HEK293 (cell line): ENCODE data around the gene PTPN20.

Experiments
- CTCF ChIA-PET: fragments of 350-600 bp; formaldehyde crosslinking; extraction: SDS; loops from one replicate; lab custom pipeline; 2021; ENCODE audit warnings: antibody characterized with exemption; lab: Yijun Ruan, JAX
- POLR2A ChIA-PET: fragments of 300-600 bp; formaldehyde crosslinking; extraction: SDS; loops from one replicate; lab custom pipeline; 2020; ENCODE audit warnings: antibody characterized with exemption, inconsistent platforms; lab: Yijun Ruan, JAX
- H3K27ac ChIP-seq: fragments of 200-500 bp; sonication (Bioruptor generic); 2 replicates; pipeline ENCODE4 v1.5.1; 2014; ENCODE audit warnings: low read depth, low read length, control low read depth, inconsistent platforms; ENCODE audit errors: extremely low read depth
- H3K36me3 ChIP-seq, 2 experiments: fragments of 200-500 bp in 1 of 2; sonication (Bioruptor generic) in 1 of 2; 1 replicate in 1 of 2; 2 replicates in 1 of 2; pipeline ENCODE4 v1.5.1; 2014 to 2017; ENCODE audit warnings: inconsistent platforms in 2 of 2, low read length in 2 of 2; ENCODE audit not compliant: control insufficient read depth in 2 of 2, insufficient read depth in 1 of 2
- H3K4me1 ChIP-seq: fragments of 200-500 bp; sonication (Bioruptor generic); 2 replicates; pipeline ENCODE4 v1.5.1; 2014; ENCODE audit warnings: mild to moderate bottlenecking, low read length, inconsistent platforms; ENCODE audit not compliant: control insufficient read depth, insufficient read depth
- H3K4me3 ChIP-seq: 2 replicates; pipeline ENCODE4 v1.5.1; 2011; ENCODE audit warnings: low read depth, mild to moderate bottlenecking, control low read depth, low read length, moderate library complexity
- H3K9me3 ChIP-seq: fragments of 200-500 bp; sonication (Bioruptor generic); 2 replicates; pipeline ENCODE4 v1.5.1; 2014; ENCODE audit warnings: low read depth, low read length, inconsistent platforms; ENCODE audit not compliant: control insufficient read depth, insufficient read depth
- BCL11A ChIP-seq: fragments of 450-650 bp; formaldehyde crosslinking; IDR thresholded peaks from 2 replicates; pipeline ENCODE4 v1.5.1; 2016; ENCODE audit warnings: low read depth, missing biosample characterization, missing genetic modification characterization
- GFI1B ChIP-seq: fragments of 450-650 bp; formaldehyde crosslinking; IDR thresholded peaks from 2 replicates; pipeline ENCODE4 v1.5.1; 2016; ENCODE audit warnings: missing biosample characterization, missing genetic modification characterization
- GLIS2 ChIP-seq: fragments of 450-650 bp; formaldehyde crosslinking; IDR thresholded peaks from 2 replicates; pipeline ENCODE4 v1.5.1; 2016; ENCODE audit warnings: missing biosample characterization, missing genetic modification characterization
- MZF1 ChIP-seq: fragments of 450-650 bp; formaldehyde crosslinking; IDR thresholded peaks from 2 replicates; pipeline ENCODE4 v1.5.1; 2017; ENCODE audit warnings: missing biosample characterization, missing genetic modification characterization, borderline replicate concordance
- REST ChIP-seq: fragments of 450-650 bp; formaldehyde crosslinking; IDR thresholded peaks from 2 replicates; pipeline ENCODE4 v1.5.1; 2016; ENCODE audit warnings: missing biosample characterization, missing genetic modification characterization
- SCRT1 ChIP-seq: fragments of 450-650 bp; formaldehyde crosslinking; IDR thresholded peaks from 2 replicates; pipeline ENCODE4 v1.5.1; 2016; ENCODE audit warnings: missing biosample characterization, missing genetic modification characterization, borderline replicate concordance
- TCF7L2 ChIP-seq: IDR thresholded peaks from 2 replicates; pipeline ENCODE4 v1.6.1; 2011; ENCODE audit warnings: low read depth, mild to moderate bottlenecking, inconsistent platforms, low read length, moderate library complexity, borderline replicate concordance
- ZNF112 ChIP-seq: fragments of 450-650 bp; formaldehyde crosslinking; IDR thresholded peaks from 2 replicates; pipeline ENCODE4 v1.5.0; 2017; ENCODE audit warnings: missing biosample characterization, missing genetic modification characterization
- ZNF148 ChIP-seq: fragments of 450-650 bp; formaldehyde crosslinking; IDR thresholded peaks from 2 replicates; pipeline ENCODE4 v1.5.0; 2017; ENCODE audit warnings: missing biosample characterization, missing genetic modification characterization, borderline replicate concordance
- ZNF184 ChIP-seq: fragments of 450-650 bp; IDR thresholded peaks from 2 replicates; pipeline ENCODE4 v1.5.1; 2018; ENCODE audit warnings: missing biosample characterization, mild to moderate bottlenecking, missing genetic modification characterization
- ZNF248 ChIP-seq: fragments of 450-650 bp; formaldehyde crosslinking; IDR thresholded peaks from 2 replicates; pipeline ENCODE4 v1.5.1; 2017; ENCODE audit warnings: missing biosample characterization, missing genetic modification characterization
- ZNF280D ChIP-seq: fragments of 450-650 bp; formaldehyde crosslinking; IDR thresholded peaks from 2 replicates; pipeline ENCODE4 v1.5.1; 2016; ENCODE audit warnings: missing biosample characterization, missing genetic modification characterization
- ZNF324 ChIP-seq: fragments of 450-650 bp; formaldehyde crosslinking; IDR thresholded peaks from 2 replicates; pipeline ENCODE4 v1.5.1; 2016; ENCODE audit warnings: missing biosample characterization, missing genetic modification characterization
- ZNF404 ChIP-seq: fragments of 450-650 bp; formaldehyde crosslinking; IDR thresholded peaks from 2 replicates; pipeline ENCODE4 v1.5.1; 2017; ENCODE audit warnings: missing biosample characterization, missing genetic modification characterization
- ZNF514 ChIP-seq: fragments of 450-650 bp; formaldehyde crosslinking; IDR thresholded peaks from 2 replicates; pipeline ENCODE4 v1.5.1; 2016; ENCODE audit warnings: missing biosample characterization, missing genetic modification characterization
- ZNF521 ChIP-seq: fragments of 450-650 bp; formaldehyde crosslinking; IDR thresholded peaks from 2 replicates; pipeline ENCODE4 v1.5.1; 2017; ENCODE audit warnings: missing biosample characterization, mild to moderate bottlenecking, missing genetic modification characterization
- ZNF529 ChIP-seq: fragments of 450-650 bp; formaldehyde crosslinking; IDR thresholded peaks from 2 replicates; pipeline ENCODE4 v1.5.1; 2017; ENCODE audit warnings: missing genetic modification characterization, missing biosample characterization; ENCODE audit not compliant: insufficient replicate concordance
- ZNF549 ChIP-seq: fragments of 450-650 bp; IDR thresholded peaks from 2 replicates; pipeline ENCODE4 v1.5.1; 2018; ENCODE audit warnings: missing biosample characterization, missing genetic modification characterization, mild to moderate bottlenecking, inconsistent platforms, moderate library complexity
- ZNF555 ChIP-seq: fragments of 450-650 bp; formaldehyde crosslinking; conservative IDR thresholded peaks from 2 replicates; pipeline ENCODE4 v1.5.1; 2017; ENCODE audit warnings: missing biosample characterization, mild to moderate bottlenecking, missing genetic modification characterization, inconsistent platforms
- ZNF561 ChIP-seq: fragments of 450-650 bp; IDR thresholded peaks from 2 replicates; pipeline ENCODE4 v1.5.1; 2018; ENCODE audit warnings: missing biosample characterization, missing genetic modification characterization, borderline replicate concordance
- ZNF571 ChIP-seq: fragments of 450-650 bp; formaldehyde crosslinking; IDR thresholded peaks from 2 replicates; pipeline ENCODE4 v1.5.0; 2017; ENCODE audit warnings: missing biosample characterization, missing genetic modification characterization
- ZNF791 ChIP-seq: fragments of 450-650 bp; formaldehyde crosslinking; IDR thresholded peaks from 2 replicates; pipeline ENCODE4 v1.5.1; 2016; ENCODE audit warnings: missing biosample characterization, missing genetic modification characterization

PTPN20 gene

GRCh38 chr10:46995234-46995633, 84.0 kb downstream of the PTPN20 start (continued):
- TF ChIP-seq ZNF148 (tag by site-specific recombination) (no peak), ZNF791 (tag by site-specific recombination) (no peak), MZF1 (tag by site-specific recombination) (no peak), ZNF280D (no peak), TCF7L2 (no peak)
- TF ChIP-seq, all 188 proteins: peak for 0

- no peaks in the 10 kb centered on the region for H3K4me1 ChIP-seq
- ChIA-PET POLR2A (no interaction called here), CTCF (no interaction called here)
- no peak overlapping the region for H3K27ac ChIP-seq
- no peak overlapping the region for H3K4me3 ChIP-seq
- no peaks in the 10 kb centered on the region for H3K36me3 ChIP-seq
- TF ChIP-seq ZNF514 = no peak
- no peaks in the 10 kb centered on the region for H3K9me3 ChIP-seq
These were observed 87.0 kb downstream of the PTPN20 start for GRCh38 chr10:46998192-46998591.

GRCh38 chr10:46998595-46998994, 87.4 kb downstream of the PTPN20 start:
- no peak for TF ChIP-seq GFI1B (tag by site-specific recombination)
- TF ChIP-seq ZNF112 (tag by site-specific recombination) = no peak
- no peak for TF ChIP-seq ZNF404
- TF ChIP-seq BCL11A (tag by site-specific recombination) = no peak
- no peak for TF ChIP-seq SCRT1
- no peak for TF ChIP-seq REST (tag by site-specific recombination)
- TF ChIP-seq ZNF571 (tag by site-specific recombination) = no peak
- no peak for TF ChIP-seq ZNF248 (tag by site-specific recombination)
- TF ChIP-seq ZNF324 (tag by site-specific recombination) = no peak
- TF ChIP-seq ZNF184 (tag by site-specific recombination) = no peak
- no peak for TF ChIP-seq ZNF561 (tag by site-specific recombination)
- no peak for TF ChIP-seq GLIS2 (tag by site-specific recombination)
- TF ChIP-seq ZNF529 (tag by site-specific recombination) = no peak
- TF ChIP-seq MZF1 (tag by site-specific recombination) = no peak
- TF ChIP-seq ZNF549 (tag by site-specific recombination) = no peak
- TF ChIP-seq ZNF555 = no peak
- no peak for TF ChIP-seq ZNF521 (tag by site-specific recombination)
- no peak overlapping the region for H3K27ac ChIP-seq
- ChIA-PET CTCF (no interaction called here), POLR2A (no interaction called here)
- no peaks in the 10 kb centered on the region for H3K4me1 ChIP-seq
- no peaks in the 10 kb centered on the region for H3K36me3 ChIP-seq
- no peak overlapping the region for H3K4me3 ChIP-seq
- H3K9me3 ChIP-seq = no peaks in the 10 kb centered on the region
